ENCODE data around the gene LRRC63. TPM values are rescaled to one million over a fixed set of nuclear protein-coding genes. Genes with fewer than 3 reads are reported as not detected.
A peak's percentile ranks its signal among the peaks of the same experiment; 100 is the strongest.

LRRC63 gene
- total and polyA plus RNA-seq, 9 of the 15 experiments (the other 6 are each of a cell fraction or from before 2014, with no cell fraction given): 0.07 to 0.41 (median 0.24) TPM; not detected in 1

GRCh38 chr13:46315491-46316075 lies 103.9 kb downstream of the LRRC63 start:
- Histone ChIP-seq H3K9me1 (ENCODE audit: control insufficient read depth, insufficient read depth, low read length) (no peaks in the 10 kb centered on the region), H3K36me3 (ENCODE audit: control insufficient read depth, insufficient read depth, low read length) (no peaks in the 10 kb centered on the region), H3K9me3 (replicated peaks; ENCODE audit: control insufficient read depth, insufficient read depth, low read depth, low read length) (no peaks in the 10 kb centered on the region), H3K9ac (ENCODE audit: insufficient read depth in 1 of 2, low read depth in 2 of 2, low read length in 2 of 2) (no peak overlapping the region), H4K20me1 (replicated peaks; ENCODE audit: control insufficient read depth, insufficient read depth, low read length) (no peaks in the 10 kb centered on the region), H3K27me3 (ENCODE audit: control insufficient read depth in 2 of 2, insufficient read depth in 2 of 2, low read length in 2 of 2) (no peaks in the 10 kb centered on the region), H3K4me3 (no peak overlapping the region), H3K27ac (ENCODE audit: extremely low read depth, low read depth, low read length) (no peak overlapping the region), H3K4me1 (replicated peaks in 1 of 2; ENCODE audit: control insufficient read depth in 2 of 2, insufficient read depth in 2 of 2, low read length in 2 of 2) (no peaks in the 10 kb centered on the region), H3K79me2 (ENCODE audit: control insufficient read depth, insufficient read depth, low read length) (no peaks in the 10 kb centered on the region), H2AFZ (ENCODE audit: low read depth, low read length) (0 out of 2 replicates have a peak overlapping the region, but pooled peaks have one; percentile 19), H3K4me2 (ENCODE audit: insufficient read depth, low read length) (no peak overlapping the region)
- in situ Hi-C loops (cut with MboI): loop anchor here (25.0 kb wide), 1 partner anchor 378 kb away; no protein-coding TSS in a partner anchor
- no TSS peak for BruUV-seq (replicated peaks)
- ChIA-PET POLR2A (interaction anchor here (1.0 kb wide), 1 partner anchor 9 kb away, joined by 3 read pairs; no protein-coding TSS in a partner anchor), CTCF (ENCODE audit: low intra/inter-chr PET ratio) (no interaction called here)
- WGBS (ENCODE audit: insufficient coverage, low coverage, missing lambda C conversion rate): 10% methylated on average over 6 of the region's 6 CpGs
- FAIRE-seq (no peak), DNase-seq (ENCODE audit: extremely low read depth in 1 of 4, low spot score in 3 of 4) (no peak), ATAC-seq (peak; percentile 81)
- intact Hi-C loops (cut with micrococcal nuclease): no loop called here
- TF ChIP-seq ZNF57 (CRISPR knock-in tag; IDR thresholded peaks at IDR 0.05) (no peak), CBX3 (IDR thresholded peaks at IDR 0.05; ENCODE audit: borderline replicate concordance in 1 of 2, low read length in 2 of 2) (no peak), ZNF384 (IDR thresholded peaks at IDR 0.05; ENCODE audit: low read depth, low read length) (no peak), CEBPB (tag; IDR thresholded peaks at IDR 0.05) (peak; percentile 33; the same call in 1 of the 2 replicates), ARID2 (IDR thresholded peaks at IDR 0.05) (no peak), ETS2 (tag; IDR thresholded peaks at IDR 0.05; ENCODE audit: borderline replicate concordance, poor library complexity, severe bottlenecking) (no peak), CBX5 (IDR thresholded peaks at IDR 0.05; ENCODE audit: borderline replicate concordance, low read depth) (no peak), TARDBP (IDR thresholded peaks at IDR 0.05) (no peak), SLC30A9 (CRISPR knock-in tag; IDR thresholded peaks at IDR 0.05) (no peak), NR1H2 (CRISPR knock-in tag; IDR thresholded peaks at IDR 0.05) (no peak), REST (IDR thresholded peaks at IDR 0.05; ENCODE audit: borderline replicate concordance) (no peak), REST (CRISPR knock-in tag; IDR thresholded peaks at IDR 0.05; ENCODE audit: low read depth) (no peak), ATF4 (CRISPR knock-in tag; IDR thresholded peaks at IDR 0.05) (no peak), ATF7 (IDR thresholded peaks at IDR 0.05) (peak; percentile 46; the same call in 1 of the 2 replicates), ZNF507 (tag; conservative IDR thresholded peaks at IDR 0.05) (no peak)

All from K562 (cell line).